GM18505 (cell line): ENCODE measurements around the gene TGFBI.

Experiments used
- ATAC-seq: cut with Tn5 transposase; IDR thresholded peaks from one replicate; pipeline ENCODE4 v1.9.1; 2021; ENCODE audit not compliant: unreplicated experiment
- POLR2A ChIP-seq: IDR thresholded peaks from 4 replicates; pipeline ENCODE4 v1.6.1; 2011; ENCODE audit warnings: borderline replicate concordance; ENCODE audit not compliant: insufficient read depth, insufficient read length; ENCODE audit errors: extremely low read depth

The TGFBI gene

GRCh38 chr5:136103118-136103517, 74.3 kb downstream of the TGFBI start:
- no peak for TF ChIP-seq POLR2A
- no peak for ATAC-seq

- ATAC-seq: no peak
- no peak for TF ChIP-seq POLR2A
Measured at GRCh38 chr5:136104306-136104965, 75.6 kb downstream of the TGFBI start.

- no peak for ATAC-seq
- TF ChIP-seq POLR2A: no peak
Measured at GRCh38 chr5:136106351-136107031, 77.7 kb downstream of the TGFBI start.

- no peak for ATAC-seq
- no peak for TF ChIP-seq POLR2A
Measured at GRCh38 chr5:136108180-136108611, 79.4 kb downstream of the TGFBI start.

GRCh38 chr5:136108766-136109165, 80.0 kb downstream of the TGFBI start:
- no peak for ATAC-seq
- TF ChIP-seq POLR2A: no peak

- TF ChIP-seq POLR2A: no peak
- no peak for ATAC-seq
Measured at GRCh38 chr5:136109453-136110135, 80.8 kb downstream of the TGFBI start.
